Activated CD8-positive, alpha-beta T cell treated with anti-CD3 and anti-CD28 coated beads, Interleukin-2, amount 10 ng/mL, durations not matched to agents 7 days and 5 days (primary cell): ENCODE results near the gene PPP1R14D. TPM values are rescaled to one million over a fixed set of nuclear protein-coding genes. Genes with fewer than 3 reads are reported as not detected.

ENCODE experiments used
- ATAC-seq: fragments of 150-1000 bp; cut with Tn5 transposase; one replicate; pipeline ENCODE4 v1.10.0; 2021; ENCODE audit warnings: moderate library complexity
- CTCF ChIA-PET: fragments of 350-600 bp; sonication (Branson Sonifier 250); formaldehyde crosslinking; loops from one replicate; lab custom pipeline; 2021; ENCODE audit warnings: antibody characterized with exemption; lab: Charles Lee
- POLR2A ChIA-PET: fragments of 350-600 bp; sonication (Branson Sonifier 250); formaldehyde crosslinking; loops from one replicate; lab custom pipeline; 2021; ENCODE audit warnings: antibody characterized with exemption; lab: Charles Lee
- DNase-seq: peaks from one replicate; pipeline ENCODE4 v3.0.0-alpha.2; 2020
- H3K27ac Mint-ChIP-seq: one replicate; pipeline ENCODE4 v1.8.0; 2021; ENCODE audit warnings: mild to moderate bottlenecking, mixed read lengths
- H3K27me3 Mint-ChIP-seq: one replicate; pipeline ENCODE4 v1.8.0; 2021; ENCODE audit warnings: low read depth, mixed read lengths
- H3K36me3 Mint-ChIP-seq: one replicate; pipeline ENCODE4 v1.8.0; 2021; ENCODE audit warnings: low read depth, mixed read lengths
- H3K4me1 Mint-ChIP-seq: one replicate; pipeline ENCODE4 v1.8.0; 2021; ENCODE audit warnings: low read depth, mixed read lengths
- H3K4me3 Mint-ChIP-seq: one replicate; pipeline ENCODE4 v1.8.0; 2021; ENCODE audit warnings: mild to moderate bottlenecking, mixed read lengths
- H3K9me3 Mint-ChIP-seq: one replicate; pipeline ENCODE4 v1.8.0; 2022; ENCODE audit warnings: mixed read lengths; ENCODE audit not compliant: insufficient read depth
- total RNA-seq, 2 experiments: library from RNA; stranded (reverse); gene quantifications; one replicate each; pipeline ENCODE4 v1.2.3, GENCODE V29; 2021

The PPP1R14D gene
- total RNA-seq, 2 experiments from 2014 or later = not detected

- no peak for DNase-seq
- Mint-ChIP-seq H3K27ac (no peak overlapping the region), H3K9me3 (no peaks in the 10 kb centered on the region), H3K36me3 (peaks cover 10% of the 10 kb centered on the region), H3K27me3 (no peaks in the 10 kb centered on the region), H3K4me1 (peaks cover 6% of the 10 kb centered on the region), H3K4me3 (no peak overlapping the region)
- ATAC-seq = no peak
- CTCF ChIA-PET = interaction anchor here (0.6 to 2.6 kb wide), 4 partner anchors 11 to 101 kb away, joined by 3 to 11 read pairs (median 5); partner anchors contain the start of gene VPS18
- POLR2A ChIA-PET = no interaction called here
Measured at GRCh38 chr15:40793216-40793989, 35.1 kb downstream of the PPP1R14D start.

GRCh38 chr15:40792394-40792793, 36.1 kb downstream of the PPP1R14D start:
- peaks cover 6% of the 10 kb centered on the region for H3K36me3 Mint-ChIP-seq
- peaks cover 15% of the 10 kb centered on the region for H3K4me1 Mint-ChIP-seq
- no peaks in the 10 kb centered on the region for H3K9me3 Mint-ChIP-seq
- CTCF ChIA-PET = interaction anchor here (0.9 to 2.6 kb wide), 4 partner anchors 10 to 102 kb away, joined by 3 to 11 read pairs (median 5); partner anchors contain the start of gene VPS18
- no peak for ATAC-seq
- DNase-seq = no peak
- POLR2A ChIA-PET = no interaction called here
- no peak overlapping the region for H3K4me3 Mint-ChIP-seq
- no peaks in the 10 kb centered on the region for H3K27me3 Mint-ChIP-seq
- no peak overlapping the region for H3K27ac Mint-ChIP-seq

GRCh38 chr15:40790718-40791117, 37.8 kb downstream of the PPP1R14D start:
- no peak for DNase-seq
- ChIA-PET POLR2A (no interaction called here), CTCF (interaction anchor here (2.6 kb wide), 1 partner anchor 8 kb away, joined by 11 read pairs; no protein-coding TSS in a partner anchor)
- Mint-ChIP-seq H3K9me3 (no peaks in the 10 kb centered on the region), H3K27me3 (no peaks in the 10 kb centered on the region), H3K27ac (no peak overlapping the region), H3K4me1 (peaks cover 28% of the 10 kb centered on the region), H3K4me3 (no peak overlapping the region), H3K36me3 (peaks cover 6% of the 10 kb centered on the region)
- no peak for ATAC-seq

- H3K27ac Mint-ChIP-seq = no peak overlapping the region
- H3K4me1 Mint-ChIP-seq = peaks cover 28% of the 10 kb centered on the region
- no peak overlapping the region for H3K4me3 Mint-ChIP-seq
- DNase-seq (no peak), ATAC-seq (no peak)
- H3K36me3 Mint-ChIP-seq = peaks cover 6% of the 10 kb centered on the region
- ChIA-PET POLR2A (no interaction called here), CTCF (interaction anchor here (3.9 kb wide), 1 partner anchor 68 kb away, joined by 26 read pairs; no protein-coding TSS in a partner anchor)
- H3K9me3 Mint-ChIP-seq = no peaks in the 10 kb centered on the region
- no peaks in the 10 kb centered on the region for H3K27me3 Mint-ChIP-seq
Measured at GRCh38 chr15:40789999-40790398, 38.5 kb downstream of the PPP1R14D start.

- peaks cover 28% of the 10 kb centered on the region for H3K4me1 Mint-ChIP-seq
- CTCF ChIA-PET = interaction anchor here (3.9 to 8.5 kb wide), 2 partner anchors 45 to 69 kb away, joined by 26 to 107 read pairs; no protein-coding TSS in a partner anchor
- H3K27me3 Mint-ChIP-seq = no peaks in the 10 kb centered on the region
- H3K9me3 Mint-ChIP-seq = no peaks in the 10 kb centered on the region
- ATAC-seq = no peak
- H3K36me3 Mint-ChIP-seq = peaks cover 6% of the 10 kb centered on the region
- no peak overlapping the region for H3K27ac Mint-ChIP-seq
- POLR2A ChIA-PET = interaction anchor here (0.7 kb wide), 1 partner anchor 24 kb away, joined by 4 read pairs; no protein-coding TSS in a partner anchor
- no peak overlapping the region for H3K4me3 Mint-ChIP-seq
- no peak for DNase-seq
Measured at GRCh38 chr15:40789119-40789518, 39.4 kb downstream of the PPP1R14D start.

GRCh38 chr15:40787991-40788390, 40.5 kb downstream of the PPP1R14D start:
- DNase-seq (no peak), ATAC-seq (peak; percentile 30)
- Mint-ChIP-seq H3K27me3 (no peaks in the 10 kb centered on the region), H3K4me1 (peaks cover 28% of the 10 kb centered on the region), H3K36me3 (peaks cover 4% of the 10 kb centered on the region), H3K27ac (peak overlapping the region; percentile 68), H3K9me3 (no peaks in the 10 kb centered on the region), H3K4me3 (no peak overlapping the region)
- ChIA-PET CTCF (interaction anchor here (0.9 to 8.5 kb wide), 7 partner anchors 19 to 198 kb away, joined by 4 to 107 read pairs (median 7); partner anchors contain the start of genes DNAJC17, GCHFR, RAD51 and VPS18), POLR2A (interaction anchor here (1.2 to 1.4 kb wide), 3 partner anchors 21 to 93 kb away, joined by 3 to 8 read pairs (median 3); partner anchors contain the start of gene RAD51)

- ChIA-PET POLR2A (interaction anchor here (1.2 to 1.4 kb wide), 3 partner anchors 20 to 93 kb away, joined by 3 to 8 read pairs (median 3); partner anchors contain the start of gene RAD51), CTCF (interaction anchor here (0.9 to 8.5 kb wide), 7 partner anchors 20 to 198 kb away, joined by 4 to 107 read pairs (median 7); partner anchors contain the start of genes DNAJC17, GCHFR, RAD51 and VPS18)
- Mint-ChIP-seq H3K9me3 (no peaks in the 10 kb centered on the region), H3K27me3 (no peaks in the 10 kb centered on the region), H3K36me3 (peaks cover 4% of the 10 kb centered on the region), H3K4me3 (no peak overlapping the region), H3K4me1 (peaks cover 30% of the 10 kb centered on the region), H3K27ac (peak overlapping the region; percentile 68)
- peak; percentile 68 for DNase-seq
- ATAC-seq = peak; percentile 67
Measured at GRCh38 chr15:40787344-40787841, 41.1 kb downstream of the PPP1R14D start.

GRCh38 chr15:40785814-40786213, 42.7 kb downstream of the PPP1R14D start:
- DNase-seq (no peak), ATAC-seq (no peak)
- POLR2A ChIA-PET = interaction anchor here (0.6 to 1.7 kb wide), 3 partner anchors 16 to 232 kb away, joined by 3 to 8 read pairs (median 3); partner anchors contain the start of genes C15orf62 and RAD51
- H3K27me3 Mint-ChIP-seq = no peaks in the 10 kb centered on the region
- CTCF ChIA-PET = interaction anchor here (0.8 to 8.5 kb wide), 7 partner anchors 10 to 108 kb away, joined by 3 to 107 read pairs (median 6); partner anchors contain the start of genes DNAJC17, RAD51, VPS18 and ZFYVE19
- no peaks in the 10 kb centered on the region for H3K36me3 Mint-ChIP-seq
- peaks cover 30% of the 10 kb centered on the region for H3K4me1 Mint-ChIP-seq
- H3K27ac Mint-ChIP-seq = no peak overlapping the region
- H3K4me3 Mint-ChIP-seq = no peak overlapping the region
- no peaks in the 10 kb centered on the region for H3K9me3 Mint-ChIP-seq

- POLR2A ChIA-PET = interaction anchor here (0.6 to 1.7 kb wide), 5 partner anchors 15 to 90 kb away, joined by 3 to 8 read pairs (median 3); partner anchors contain the start of genes C15orf62, DNAJC17, RAD51 and ZFYVE19
Measured at GRCh38 chr15:40785164-40785563, 43.3 kb downstream of the PPP1R14D start.

GRCh38 chr15:40782609-40783227, 45.8 kb downstream of the PPP1R14D start:
- Mint-ChIP-seq H3K4me1 (peaks cover 24% of the 10 kb centered on the region), H3K4me3 (no peak overlapping the region), H3K27ac (no peak overlapping the region), H3K27me3 (no peaks in the 10 kb centered on the region), H3K9me3 (no peaks in the 10 kb centered on the region), H3K36me3 (peaks cover 9% of the 10 kb centered on the region)
- CTCF ChIA-PET = interaction anchor here (0.6 to 8.5 kb wide), 44 partner anchors 9 to 262 kb away, joined by 3 to 107 read pairs (median 4); partner anchors contain the start of genes C15orf62, DNAJC17, GCHFR and RAD51
- peak; percentile 98 for ATAC-seq
- POLR2A ChIA-PET = interaction anchor here (0.6 to 1.1 kb wide), 7 partner anchors 13 to 214 kb away, joined by 3 to 4 read pairs (median 3); partner anchors contain the start of gene C15orf62
- peak; percentile 85 for DNase-seq

More at GRCh38 chr15:40785164-40785563, 43.3 kb downstream of the PPP1R14D start:
- DNase-seq = no peak
- Mint-ChIP-seq H3K9me3 (no peaks in the 10 kb centered on the region), H3K27ac (no peak overlapping the region), H3K4me1 (peaks cover 30% of the 10 kb centered on the region), H3K4me3 (no peak overlapping the region), H3K27me3 (no peaks in the 10 kb centered on the region), H3K36me3 (no peaks in the 10 kb centered on the region)
- no peak for ATAC-seq
- CTCF ChIA-PET = interaction anchor here (0.8 to 8.5 kb wide), 8 partner anchors 9 to 109 kb away, joined by 3 to 107 read pairs (median 4); partner anchors contain the start of genes DNAJC17, RAD51, VPS18 and ZFYVE19
